ENCODE measurements around the gene CCDC192. TPM values are rescaled to one million over a fixed set of nuclear protein-coding genes. Genes with fewer than 3 reads are reported as not detected.

Gene CCDC192
- total and polyA plus RNA-seq, 2 experiments from 2014 or later = 0.40 TPM; not detected in 1

GRCh38 chr5:127924606-127925005 lies 221.4 kb downstream of the CCDC192 start:
- H3K27ac Mint-ChIP-seq = no peak overlapping the region
- no peak overlapping the region for H3K4me3 Mint-ChIP-seq
- no peaks in the 10 kb centered on the region for H3K9me2 ChIP-seq (ENCODE audit: insufficient read depth)
- H3K9me3 Mint-ChIP-seq = no peaks in the 10 kb centered on the region
- ATAC-seq = no peak
- H4K20me1 ChIP-seq (replicated peaks; ENCODE audit: insufficient read depth) = no peaks in the 10 kb centered on the region
- H3K4me1 Mint-ChIP-seq = no peaks in the 10 kb centered on the region; the same call in 2 of the 3 replicates
- H3K4me3 ChIP-seq = no peak overlapping the region
- no peaks in the 10 kb centered on the region for H3K36me3 Mint-ChIP-seq (ENCODE audit: low read depth)
- H3K36me3 ChIP-seq (ENCODE audit: insufficient read depth) = no peaks in the 10 kb centered on the region
- no peak for DNase-seq (ENCODE audit: low spot score)
- no peak overlapping the region for H3K4me2 ChIP-seq
- H3K4me1 ChIP-seq (ENCODE audit: insufficient read depth) = no peaks in the 10 kb centered on the region
- H3K79me2 ChIP-seq (replicated peaks; ENCODE audit: insufficient read depth) = no peaks in the 10 kb centered on the region
- H2AFZ ChIP-seq = no peak overlapping the region
- H3K27me3 Mint-ChIP-seq (ENCODE audit: insufficient read depth, low read depth, poor library complexity) = peaks cover 4% of the 10 kb centered on the region
- H3F3A ChIP-seq (replicated peaks; ENCODE audit: low read depth) = no peaks in the 10 kb centered on the region
- TF ChIP-seq POLR2AphosphoS5 (IDR thresholded peaks at IDR 0.05; ENCODE audit: low read depth) = no peak
- TF ChIP-seq ZNF114 (CRISPR knock-in tag; IDR thresholded peaks at IDR 0.05) = no peak
- H3K27ac ChIP-seq (ENCODE audit: low read depth) = no peak overlapping the region
- no peaks in the 10 kb centered on the region for H3K27me3 ChIP-seq (ENCODE audit: insufficient read depth)

- no peak for ATAC-seq
- Histone ChIP-seq H3K4me2 (no peak overlapping the region), H3F3A (replicated peaks; ENCODE audit: low read depth) (no peaks in the 10 kb centered on the region), H3K79me2 (replicated peaks; ENCODE audit: insufficient read depth) (no peaks in the 10 kb centered on the region), H3K4me3 (no peak overlapping the region), H4K20me1 (replicated peaks; ENCODE audit: insufficient read depth) (no peaks in the 10 kb centered on the region), H3K27me3 (ENCODE audit: insufficient read depth) (no peaks in the 10 kb centered on the region), H3K9me2 (ENCODE audit: insufficient read depth) (no peaks in the 10 kb centered on the region), H2AFZ (no peak overlapping the region), H3K36me3 (ENCODE audit: insufficient read depth) (no peaks in the 10 kb centered on the region), H3K4me1 (ENCODE audit: insufficient read depth) (no peaks in the 10 kb centered on the region), H3K27ac (ENCODE audit: low read depth) (no peak overlapping the region)
- no peaks in the 10 kb centered on the region for H3K9me3 Mint-ChIP-seq
- DNase-seq (ENCODE audit: low spot score) = no peak
- H3K4me3 Mint-ChIP-seq = no peak overlapping the region
- peaks cover 6% of the 10 kb centered on the region for H3K27me3 Mint-ChIP-seq (ENCODE audit: insufficient read depth, low read depth, poor library complexity)
- H3K27ac Mint-ChIP-seq = no peak overlapping the region
- no peaks in the 10 kb centered on the region for H3K36me3 Mint-ChIP-seq (ENCODE audit: low read depth)
- no peaks in the 10 kb centered on the region; the same call in 2 of the 3 replicates for H3K4me1 Mint-ChIP-seq
- no peak for TF ChIP-seq REST (IDR thresholded peaks at IDR 0.05; ENCODE audit: unreplicated experiment)
- no peak for TF ChIP-seq POLR2AphosphoS5 (IDR thresholded peaks at IDR 0.05; ENCODE audit: low read depth)
- no peak for TF ChIP-seq EZH2phosphoT487 (IDR thresholded peaks at IDR 0.05; ENCODE audit: unreplicated experiment)
- no peak for TF ChIP-seq CTCF (conservative IDR thresholded peaks at IDR 0.05; ENCODE audit: low read depth in 2 of 2)
- no peak for TF ChIP-seq EZH2 (IDR thresholded peaks at IDR 0.05; ENCODE audit: low read depth, unreplicated experiment)
- no peak for TF ChIP-seq ZNF114 (CRISPR knock-in tag; IDR thresholded peaks at IDR 0.05)
- TF ChIP-seq ZNF462 (CRISPR knock-in tag; IDR thresholded peaks at IDR 0.05) = no peak
- TF ChIP-seq ZNF331 (CRISPR knock-in tag; IDR thresholded peaks at IDR 0.05; ENCODE audit: low read depth) = no peak
Observed at GRCh38 chr5:127925916-127926315, 222.7 kb downstream of the CCDC192 start.
